Nasal cavity respiratory epithelium epithelial cell of viscerocranial mucosa (primary cell): ENCODE data around the gene DUSP19. TPM values are rescaled to one million over a fixed set of nuclear protein-coding genes. Genes with fewer than 3 reads are reported as not detected.

Experiments used
- total RNA-seq: library from RNA; depleted of rRNA; stranded (reverse); fragments of >200 nt; gene quantifications from 2 replicates; pipeline ENCODE4 v1.2.3, GENCODE V29; 2014

The DUSP19 gene, protein sequence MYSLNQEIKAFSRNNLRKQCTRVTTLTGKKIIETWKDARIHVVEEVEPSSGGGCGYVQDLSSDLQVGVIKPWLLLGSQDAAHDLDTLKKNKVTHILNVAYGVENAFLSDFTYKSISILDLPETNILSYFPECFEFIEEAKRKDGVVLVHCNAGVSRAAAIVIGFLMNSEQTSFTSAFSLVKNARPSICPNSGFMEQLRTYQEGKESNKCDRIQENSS
- total RNA-seq: 0.34 and 1.1 TPM in 2 replicates

DNA sequence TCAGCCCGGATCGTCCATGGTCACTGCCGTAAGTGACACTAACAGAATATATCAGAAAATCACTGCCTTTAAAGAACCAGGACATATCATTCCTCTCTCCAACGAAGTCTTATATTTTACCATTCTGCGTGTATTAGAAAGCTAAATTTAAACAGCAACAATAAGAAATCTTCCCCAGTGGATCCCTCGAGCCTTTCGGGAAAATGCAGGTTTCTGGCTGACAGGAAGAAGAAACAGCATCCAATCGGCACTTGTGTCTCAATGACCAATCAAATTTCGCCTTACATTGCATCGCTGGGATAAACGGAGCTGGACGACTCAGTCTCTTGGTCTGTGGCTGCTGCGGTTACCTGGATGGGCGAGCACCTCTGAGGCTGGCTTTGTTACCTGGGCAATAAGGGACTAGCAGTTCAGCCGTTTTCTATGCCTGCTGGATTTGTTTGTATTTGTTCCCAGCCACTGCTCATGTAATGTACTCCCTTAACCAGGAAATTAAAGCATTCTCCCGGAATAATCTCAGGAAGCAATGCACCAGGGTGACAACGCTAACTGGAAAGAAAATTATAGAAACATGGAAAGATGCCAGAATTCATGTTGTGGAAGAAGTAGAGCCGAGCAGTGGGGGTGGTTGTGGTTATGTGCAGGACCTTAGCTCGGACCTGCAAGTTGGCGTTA is at the start of gene DUSP19:
Gene DUSP19, plus strand, starts transcription at position 284 of the 675 bp plus-strand sequence. Its CDS starts 187 bp downstream, at position 471.

DNA sequence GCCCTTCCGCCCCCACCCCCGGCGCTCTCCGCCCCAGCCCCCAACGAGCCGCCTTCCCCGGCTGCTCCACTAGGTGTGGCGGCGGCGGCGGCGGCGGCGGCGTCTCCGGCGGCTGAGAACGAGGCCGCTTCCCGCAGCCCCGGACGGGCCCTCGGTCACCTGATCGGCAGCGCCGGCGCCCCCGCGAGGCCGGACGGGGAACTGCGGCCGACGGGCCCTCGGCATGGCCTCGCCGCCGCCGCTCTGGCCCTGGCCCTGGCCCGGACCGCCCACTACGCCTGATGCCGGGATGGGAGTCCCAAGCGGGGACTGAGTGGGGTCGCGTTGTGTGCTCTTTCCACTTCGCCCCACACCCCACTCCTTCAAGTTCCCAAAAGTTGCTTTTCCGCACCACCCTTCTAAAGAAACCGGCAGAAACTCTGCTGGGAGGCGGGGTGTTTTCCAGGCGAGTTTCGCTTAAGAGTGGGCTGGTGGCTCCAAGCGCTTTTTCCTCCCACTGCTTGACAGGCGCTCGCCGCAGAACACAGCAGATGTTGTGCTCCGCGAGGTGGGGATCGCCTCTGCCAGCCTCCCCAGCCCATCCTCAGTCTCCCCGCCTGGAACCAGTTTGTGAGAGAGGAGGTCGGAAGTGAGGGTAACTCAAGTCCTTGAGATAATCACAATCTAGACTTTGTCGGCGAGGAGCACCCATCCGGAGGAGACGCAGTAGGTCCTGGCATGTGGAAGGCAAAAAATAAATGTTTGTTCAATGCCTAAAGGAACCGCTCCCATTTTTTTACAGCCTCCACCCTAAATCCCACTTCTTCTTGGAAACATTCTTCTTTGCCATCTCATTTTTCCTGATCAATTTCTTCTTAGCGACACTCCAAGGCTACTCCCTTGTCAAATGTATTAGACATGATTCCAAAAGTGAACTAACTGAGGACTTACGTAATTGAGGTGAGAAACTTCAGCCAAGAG is 39.9 kb upstream of the DUSP19 start, which contains the start of gene NCKAP1:
Gene NCKAP1, minus strand, starts transcription at position 117 of the 960 bp plus-strand sequence. CDS start 358 bp downstream, outside the sequence.

DNA sequence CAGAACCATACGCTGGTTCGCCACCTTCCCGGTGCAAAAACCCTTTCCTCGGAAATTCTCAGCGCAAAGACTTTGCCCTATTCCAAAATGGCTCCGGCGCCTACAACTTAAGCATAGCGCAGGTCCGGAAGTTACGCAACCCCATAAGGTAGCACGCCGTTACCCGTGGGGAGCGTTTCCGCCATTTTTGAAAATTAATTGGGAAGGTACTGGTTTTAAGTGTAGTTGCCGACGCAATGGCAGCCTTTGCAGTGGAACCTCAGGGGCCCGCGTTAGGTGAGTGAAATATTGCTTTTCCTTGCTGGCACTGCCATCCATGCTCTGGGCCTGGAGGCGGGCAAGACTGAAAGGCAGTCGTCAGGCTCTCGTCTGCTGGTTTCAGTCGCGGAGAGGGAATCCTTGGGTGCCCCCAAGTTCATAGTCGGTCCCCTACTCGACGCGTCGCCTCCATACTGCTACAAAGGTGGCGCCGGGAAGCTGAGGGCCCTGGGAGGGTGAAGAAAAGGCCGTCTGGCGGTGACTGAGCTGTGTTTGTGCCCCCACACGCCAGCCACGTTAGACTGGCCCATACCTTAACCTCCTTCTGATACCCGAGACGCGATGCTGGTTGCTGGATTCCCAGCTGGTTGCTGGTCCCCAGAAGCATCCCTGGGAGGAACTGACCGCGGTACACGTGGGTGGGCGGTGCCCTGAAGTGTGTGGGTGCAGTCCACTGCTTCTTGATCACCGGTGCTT is 45.8 kb downstream of the DUSP19 start, which contains the start of gene NUP35:
Gene NUP35, plus strand, starts transcription at position 222 of the 735 bp plus-strand sequence. Its CDS starts 15 bp downstream, at position 237.

Other genes starting within 250 kb of the DUSP19 start
- under 0.01 TPM in 2 replicates for gene FRZB, start 212.1 kb upstream of the DUSP19 start, total RNA-seq
- 348 and 413 TPM in 2 replicates for gene NCKAP1, start 40.3 kb upstream of the DUSP19 start, total RNA-seq
- 11.3 and 15.4 TPM in 2 replicates for gene NUP35, start 45.7 kb downstream of the DUSP19 start, total RNA-seq